ENCODE results near the gene APELA.

The APELA gene, protein sequence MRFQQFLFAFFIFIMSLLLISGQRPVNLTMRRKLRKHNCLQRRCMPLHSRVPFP

DNA sequence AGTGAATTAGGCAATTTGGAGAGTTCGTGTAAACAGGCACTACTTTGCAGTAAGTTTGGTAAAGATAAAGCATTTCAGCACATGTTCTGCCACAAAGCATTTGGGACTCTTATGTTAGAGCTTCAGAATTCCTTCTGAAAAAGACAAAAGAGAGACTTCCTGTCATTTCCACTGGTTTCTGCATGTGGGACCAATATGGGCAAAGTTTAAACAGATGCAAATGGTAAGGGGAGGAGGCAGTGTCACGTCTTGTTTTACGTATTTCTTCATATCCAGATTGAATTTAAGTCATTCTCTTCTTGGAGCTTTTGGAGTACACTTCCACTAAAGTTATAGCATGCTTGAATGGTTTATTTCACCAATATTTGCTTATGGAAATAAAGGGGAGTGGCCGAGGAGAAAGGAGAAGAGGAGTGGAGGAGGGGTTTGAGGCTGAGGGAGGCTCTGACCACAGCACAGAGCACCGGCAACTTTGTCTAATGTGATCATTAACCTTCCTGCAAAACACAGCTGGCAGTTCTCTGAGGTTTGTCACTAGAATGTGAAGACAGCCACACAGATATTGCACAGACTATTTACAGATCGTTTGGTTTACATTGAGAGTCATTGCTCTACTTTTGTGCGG, at the start of gene APELA:
TSS of gene APELA (plus strand) at position 479 of the 625 bp plus-strand sequence. CDS start 154 bp downstream, outside the sequence.
- Mint-ChIP-seq H3K4me3 (no peak within 1 kb of the TSS), H3K4me1 (ENCODE audit: low read depth) (no peaks in the 10 kb centered on the region), H3K27ac (no peak within 1 kb of the TSS), H3K27me3 (no peaks in the 10 kb centered on the region), H3K36me3 (ENCODE audit: low read depth) (no peaks in the 10 kb centered on the region), H3K9me3 (no peaks in the 10 kb centered on the region)

DNA sequence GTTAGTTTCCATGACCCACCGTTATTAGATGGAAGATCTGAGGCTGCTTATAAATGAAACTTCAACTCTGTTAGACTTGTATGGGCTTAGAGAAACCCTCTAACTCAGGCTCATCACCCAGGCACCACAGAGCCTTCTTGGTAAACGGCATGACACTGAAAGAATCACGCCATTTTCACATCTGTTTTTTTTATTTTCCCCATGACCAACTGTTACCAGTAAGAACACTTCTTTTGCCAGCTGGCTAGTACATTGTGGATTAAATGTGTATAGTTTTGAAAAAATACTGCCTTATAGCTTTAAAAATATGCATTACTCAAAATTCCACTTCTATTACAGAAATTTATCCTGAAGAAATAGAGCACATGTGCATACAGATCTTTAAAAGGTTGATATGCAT, 48.0 kb upstream of the APELA start:
- Mint-ChIP-seq H3K27me3 (no peaks in the 10 kb centered on the region), H3K9me3 (no peaks in the 10 kb centered on the region), H3K4me3 (no peak overlapping the region), H3K36me3 (ENCODE audit: low read depth) (no peaks in the 10 kb centered on the region), H3K4me1 (ENCODE audit: low read depth) (no peaks in the 10 kb centered on the region), H3K27ac (no peak overlapping the region)

DNA sequence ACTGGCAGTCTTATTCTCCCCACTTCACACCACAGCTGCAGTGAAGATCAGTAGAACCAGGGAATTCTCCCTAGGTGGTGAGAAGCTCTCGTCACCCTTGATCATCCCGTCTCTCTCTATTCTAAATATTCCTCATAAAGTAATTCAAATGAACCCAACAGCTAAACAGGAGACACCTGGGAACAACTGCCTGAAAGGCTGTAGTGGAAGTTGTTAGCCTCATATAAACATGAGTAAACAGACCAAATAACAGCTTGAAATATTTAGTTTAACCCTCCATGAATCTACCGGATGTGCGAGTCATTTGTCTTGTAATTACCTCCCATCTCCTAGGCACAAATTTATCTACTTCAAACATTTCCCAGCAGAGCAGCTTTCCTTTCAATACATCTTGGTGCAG, 30.4 kb upstream of the APELA start:
- Mint-ChIP-seq H3K27me3 (peaks cover 5% of the 10 kb centered on the region), H3K4me3 (no peak overlapping the region), H3K27ac (no peak overlapping the region), H3K9me3 (no peaks in the 10 kb centered on the region), H3K4me1 (ENCODE audit: low read depth) (no peaks in the 10 kb centered on the region), H3K36me3 (ENCODE audit: low read depth) (no peaks in the 10 kb centered on the region)

DNA sequence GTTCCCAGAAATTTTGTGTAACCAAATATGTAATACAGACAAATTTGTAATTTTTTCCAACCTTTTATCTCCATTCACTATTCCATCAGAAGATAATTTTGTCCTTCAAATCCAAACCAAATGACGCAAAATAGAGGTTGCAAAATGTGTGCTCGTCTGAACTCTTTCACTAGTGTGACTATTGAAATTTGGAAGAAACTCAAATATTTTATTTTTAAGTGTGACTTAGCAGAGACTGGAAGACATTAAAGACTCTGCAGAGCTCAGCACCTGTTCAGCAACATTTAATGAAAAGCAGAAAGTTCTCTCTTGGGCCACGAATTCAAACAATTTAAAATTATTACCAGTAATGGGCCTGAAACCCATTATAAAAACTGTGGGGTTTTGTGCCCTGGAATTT, 30.0 kb upstream of the APELA start:
- H3K4me1 Mint-ChIP-seq (ENCODE audit: low read depth): no peaks in the 10 kb centered on the region
- H3K36me3 Mint-ChIP-seq (ENCODE audit: low read depth): no peaks in the 10 kb centered on the region
- no peaks in the 10 kb centered on the region for H3K9me3 Mint-ChIP-seq
- H3K27me3 Mint-ChIP-seq: peaks cover 5% of the 10 kb centered on the region
- H3K4me3 Mint-ChIP-seq: no peak overlapping the region
- no peak overlapping the region for H3K27ac Mint-ChIP-seq

DNA sequence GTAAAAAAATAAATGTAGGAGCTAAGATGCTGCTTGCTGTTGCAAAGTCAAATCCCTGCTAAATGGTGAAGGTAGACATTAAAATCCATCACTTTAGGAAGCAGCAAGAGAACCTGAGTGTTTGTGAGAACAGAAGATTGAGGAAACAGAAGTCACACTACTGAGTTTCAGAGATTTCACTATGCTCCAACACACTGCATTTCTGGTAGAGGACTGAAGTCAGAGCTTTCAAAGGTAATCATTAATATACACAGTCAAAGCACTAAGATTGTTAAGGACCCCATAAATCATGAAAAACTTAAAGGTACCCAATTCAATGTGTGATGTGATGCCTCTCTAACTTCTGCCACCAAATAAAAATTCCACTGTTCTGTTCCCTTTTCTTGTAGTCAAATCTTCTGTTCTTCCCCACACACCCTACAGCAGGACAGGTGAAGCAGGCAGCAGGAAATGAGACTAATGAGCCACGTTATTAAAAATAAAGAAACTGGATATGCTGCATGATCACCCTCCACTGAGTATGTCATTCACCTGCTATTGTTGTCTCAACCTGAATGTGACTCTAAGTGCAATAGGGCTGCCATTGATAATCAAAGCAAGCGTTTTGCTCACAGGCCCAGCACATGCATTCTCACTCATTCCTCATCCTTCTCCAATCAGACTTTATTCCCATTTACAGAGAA, 28.9 kb upstream of the APELA start:
- Mint-ChIP-seq H3K4me1 (ENCODE audit: low read depth) (no peaks in the 10 kb centered on the region), H3K27ac (no peak overlapping the region), H3K9me3 (no peaks in the 10 kb centered on the region), H3K4me3 (no peak overlapping the region), H3K27me3 (peaks cover 5% of the 10 kb centered on the region), H3K36me3 (ENCODE audit: low read depth) (no peaks in the 10 kb centered on the region)

DNA sequence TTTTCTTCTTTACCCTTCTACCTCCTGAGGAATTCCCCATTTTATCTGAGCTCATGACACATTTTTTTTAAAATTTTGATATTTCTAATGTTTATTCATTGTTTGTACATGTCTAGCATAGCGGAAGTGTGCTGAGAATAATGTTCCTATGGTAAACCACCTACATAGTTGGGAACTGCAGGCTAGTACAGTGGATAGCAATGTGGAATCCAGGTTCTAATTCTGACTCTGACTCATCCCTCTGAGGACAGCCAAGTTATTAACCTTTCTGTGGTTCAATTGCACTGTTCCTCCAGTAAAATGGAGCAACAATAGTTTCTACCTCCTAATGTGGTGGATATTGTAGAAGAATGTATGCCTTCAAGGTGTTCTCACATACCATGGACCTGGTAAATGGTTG, 20.6 kb upstream of the APELA start:
- Mint-ChIP-seq H3K36me3 (ENCODE audit: low read depth) (no peaks in the 10 kb centered on the region), H3K9me3 (no peaks in the 10 kb centered on the region), H3K4me1 (ENCODE audit: low read depth) (no peaks in the 10 kb centered on the region), H3K27me3 (no peaks in the 10 kb centered on the region), H3K27ac (no peak overlapping the region), H3K4me3 (no peak overlapping the region)

DNA sequence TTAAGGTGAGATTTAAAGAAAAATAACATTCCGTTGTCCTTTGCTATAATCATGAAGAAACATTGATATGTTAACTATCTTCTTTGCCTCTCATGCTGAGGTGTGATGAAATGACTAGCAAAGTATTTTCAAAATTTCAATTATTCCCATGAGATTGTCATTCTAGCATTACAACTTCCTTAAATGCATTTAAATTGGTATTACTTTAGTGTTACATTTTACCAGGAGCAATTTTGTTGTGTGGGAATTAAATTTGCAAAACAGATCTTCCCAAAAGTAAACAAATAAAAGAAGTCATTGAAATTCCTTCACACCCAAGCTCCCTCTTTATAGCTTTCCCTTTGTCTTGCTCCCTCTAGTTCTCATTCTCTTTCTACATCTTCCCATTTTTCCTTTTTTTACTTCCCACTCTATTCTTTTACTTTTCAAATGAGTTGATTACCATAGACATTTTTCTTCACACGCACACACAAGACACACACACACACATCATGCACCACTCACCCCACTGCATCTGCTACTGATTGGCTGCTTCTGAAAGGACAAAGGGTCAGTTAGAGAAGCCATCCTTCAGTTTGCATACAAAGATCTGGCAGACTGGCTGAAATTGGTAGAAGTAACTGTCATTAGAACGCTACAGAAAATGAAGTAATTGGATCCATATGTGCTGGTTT, 10.0 kb upstream of the APELA start:
- H3K36me3 Mint-ChIP-seq (ENCODE audit: low read depth): no peaks in the 10 kb centered on the region
- H3K27me3 Mint-ChIP-seq: peaks cover 4% of the 10 kb centered on the region
- no peak overlapping the region for H3K4me3 Mint-ChIP-seq
- peaks cover 6% of the 10 kb centered on the region for H3K9me3 Mint-ChIP-seq
- H3K4me1 Mint-ChIP-seq (ENCODE audit: low read depth): no peaks in the 10 kb centered on the region
- H3K27ac Mint-ChIP-seq: no peak overlapping the region

DNA sequence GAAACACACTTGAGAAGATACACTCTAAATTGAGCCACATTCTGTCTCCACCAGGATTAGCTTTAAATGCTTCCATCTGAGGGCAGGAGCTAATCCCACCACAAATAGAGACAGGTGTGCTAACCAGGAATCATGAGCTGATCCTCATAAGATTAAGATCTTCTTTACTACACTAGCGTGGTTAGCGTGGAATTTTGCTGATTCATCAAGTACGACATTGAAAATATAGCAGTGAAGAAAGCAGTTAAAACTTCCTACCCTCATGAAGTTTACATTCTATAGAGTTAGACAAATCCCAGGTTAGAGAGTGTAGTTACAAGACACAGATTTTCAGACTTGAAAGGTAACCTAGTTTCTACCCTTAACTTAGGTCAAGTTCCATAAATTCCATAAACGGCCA, 5.3 kb upstream of the APELA start:
- H3K4me1 Mint-ChIP-seq (ENCODE audit: low read depth): no peaks in the 10 kb centered on the region
- no peak overlapping the region for H3K27ac Mint-ChIP-seq
- H3K4me3 Mint-ChIP-seq: no peak overlapping the region
- H3K9me3 Mint-ChIP-seq: peaks cover 6% of the 10 kb centered on the region
- H3K27me3 Mint-ChIP-seq: peaks cover 4% of the 10 kb centered on the region
- no peaks in the 10 kb centered on the region for H3K36me3 Mint-ChIP-seq (ENCODE audit: low read depth)

DNA sequence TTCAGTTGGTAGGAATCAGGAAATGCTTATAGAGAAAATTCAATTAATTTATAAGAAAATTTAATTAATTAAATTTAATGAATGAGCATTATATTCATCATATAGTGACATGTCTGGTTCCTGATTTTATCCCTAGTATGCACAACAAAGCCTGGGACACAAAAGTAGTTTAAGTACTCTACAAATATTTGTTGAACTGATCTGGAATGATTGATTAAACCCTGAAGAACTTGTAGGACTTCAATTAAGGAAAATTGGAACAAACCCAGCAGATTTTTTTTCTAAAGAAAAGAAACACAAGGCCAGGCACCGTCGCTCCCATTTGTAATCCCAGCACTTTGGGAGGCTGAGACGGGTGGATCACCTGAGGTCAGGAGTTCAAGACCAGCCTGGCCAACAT, 4.5 kb upstream of the APELA start:
- Mint-ChIP-seq H3K4me1 (ENCODE audit: low read depth) (no peaks in the 10 kb centered on the region), H3K4me3 (no peak overlapping the region), H3K9me3 (peaks cover 6% of the 10 kb centered on the region), H3K27me3 (peaks cover 4% of the 10 kb centered on the region), H3K36me3 (ENCODE audit: low read depth) (no peaks in the 10 kb centered on the region), H3K27ac (no peak overlapping the region)

DNA sequence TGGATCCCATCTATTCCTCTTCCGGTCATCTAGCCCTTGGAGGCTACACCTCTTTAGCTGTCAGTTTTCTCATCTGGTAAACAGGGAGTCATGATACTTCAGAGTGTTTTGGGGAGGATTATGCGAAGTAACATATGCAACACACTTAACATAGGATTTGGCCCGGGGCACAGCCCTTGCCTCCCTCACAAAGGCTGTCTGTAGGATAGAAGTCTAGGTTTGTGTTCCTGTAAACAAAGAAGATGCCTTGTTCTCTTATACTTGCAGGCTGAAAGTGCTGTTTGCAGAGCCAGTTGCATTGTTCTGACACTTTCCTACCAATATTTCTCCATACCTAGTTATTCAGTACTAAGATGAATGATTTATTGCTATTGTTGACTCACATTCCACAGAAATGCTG, 2.2 kb upstream of the APELA start:
- Mint-ChIP-seq H3K9me3 (peaks cover 6% of the 10 kb centered on the region), H3K27ac (no peak overlapping the region), H3K4me1 (ENCODE audit: low read depth) (no peaks in the 10 kb centered on the region), H3K27me3 (no peaks in the 10 kb centered on the region), H3K4me3 (no peak overlapping the region), H3K36me3 (ENCODE audit: low read depth) (no peaks in the 10 kb centered on the region)

DNA sequence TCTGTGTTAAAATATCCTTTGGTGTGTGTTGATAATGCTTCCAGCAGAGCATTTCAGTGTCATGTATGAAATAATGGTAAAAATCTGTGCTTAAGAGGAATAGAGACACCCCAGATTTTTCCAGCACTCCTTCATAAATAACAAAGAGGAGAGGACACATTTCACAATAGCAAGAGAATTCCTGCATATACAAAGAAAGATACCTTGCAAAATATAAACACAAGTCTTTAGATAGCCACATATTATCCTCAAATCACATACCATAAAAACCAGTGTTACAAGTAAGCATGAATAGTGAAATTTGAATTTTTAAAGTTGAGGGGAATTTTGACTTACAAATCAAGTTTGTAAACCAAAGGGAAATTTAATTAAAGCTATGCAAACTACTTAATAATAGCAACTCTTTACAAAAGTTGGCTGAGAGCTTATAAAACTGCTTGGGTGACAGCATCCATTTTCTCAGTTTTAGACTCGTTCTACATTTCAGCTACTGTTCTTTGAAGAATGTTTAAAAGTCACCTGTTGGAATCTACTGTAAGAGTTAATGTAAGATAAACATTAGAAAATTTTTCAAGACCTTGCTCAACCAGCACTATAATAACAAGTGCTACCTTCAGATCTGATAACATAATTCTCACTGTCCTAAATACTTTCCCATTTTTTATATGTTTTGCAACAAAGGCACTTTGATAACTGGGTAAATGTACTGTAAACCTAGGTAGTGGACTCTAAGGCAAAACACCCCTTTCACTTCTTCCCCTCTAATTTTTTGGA, 3.7 kb downstream of the APELA start:
- H3K4me3 Mint-ChIP-seq: no peak overlapping the region
- H3K4me1 Mint-ChIP-seq (ENCODE audit: low read depth): no peaks in the 10 kb centered on the region
- no peaks in the 10 kb centered on the region for H3K36me3 Mint-ChIP-seq (ENCODE audit: low read depth)
- no peak overlapping the region for H3K27ac Mint-ChIP-seq
- no peaks in the 10 kb centered on the region for H3K9me3 Mint-ChIP-seq
- H3K27me3 Mint-ChIP-seq: peaks cover 8% of the 10 kb centered on the region

DNA sequence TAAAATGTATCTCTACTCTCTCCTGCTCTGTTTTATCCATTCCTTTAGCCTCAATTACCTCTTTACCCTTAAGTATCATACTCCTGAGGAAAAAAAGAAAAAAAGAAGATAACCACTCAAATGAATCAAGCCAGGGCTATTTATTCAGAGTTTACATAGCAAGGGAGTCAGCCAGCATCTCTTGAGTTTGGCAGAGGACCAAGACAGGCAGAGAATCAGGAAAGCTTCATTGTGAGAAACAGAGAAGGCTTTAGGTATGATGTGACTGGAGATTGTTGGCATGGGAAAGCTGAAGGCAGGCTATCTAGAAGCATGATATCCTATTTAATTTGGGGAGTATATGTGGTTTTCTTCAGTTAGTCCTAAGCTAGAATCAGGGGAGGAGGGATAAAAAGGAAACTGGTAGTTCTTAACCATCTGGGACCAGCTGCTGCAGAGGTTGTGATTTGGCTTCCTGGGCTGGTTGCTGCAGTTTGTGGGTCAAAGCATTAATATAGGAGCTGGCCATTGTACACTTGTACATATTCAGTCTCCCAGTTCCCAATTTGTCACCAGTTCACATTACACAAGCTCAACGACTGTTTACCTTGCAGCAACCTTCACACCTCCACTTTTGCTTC, 11.2 kb downstream of the APELA start:
- Mint-ChIP-seq H3K27me3 (peaks cover 9% of the 10 kb centered on the region), H3K36me3 (ENCODE audit: low read depth) (no peaks in the 10 kb centered on the region), H3K27ac (no peak overlapping the region), H3K4me3 (no peak overlapping the region), H3K4me1 (ENCODE audit: low read depth) (no peaks in the 10 kb centered on the region), H3K9me3 (no peaks in the 10 kb centered on the region)

DNA sequence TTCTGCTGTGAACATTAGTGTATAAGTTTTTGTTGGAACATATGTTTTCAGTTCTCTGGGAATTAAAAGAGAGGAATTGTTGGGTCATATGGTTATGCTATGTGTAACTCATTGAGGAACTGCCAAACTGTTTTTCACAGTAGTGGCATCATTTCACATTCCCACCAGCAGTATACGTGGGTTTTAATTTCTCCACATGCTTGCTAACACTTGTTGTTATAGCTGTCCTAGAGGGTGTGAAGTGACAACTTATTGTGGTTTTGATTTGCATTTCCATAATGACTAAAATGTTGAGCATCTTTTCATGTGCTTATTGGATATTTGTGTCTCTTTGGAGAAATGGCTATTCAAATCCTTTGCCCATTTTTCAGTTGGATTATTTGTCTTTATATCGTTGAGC, 13.7 kb downstream of the APELA start:
- no peaks in the 10 kb centered on the region for H3K36me3 Mint-ChIP-seq (ENCODE audit: low read depth)
- H3K9me3 Mint-ChIP-seq: no peaks in the 10 kb centered on the region
- peaks cover 7% of the 10 kb centered on the region for H3K27me3 Mint-ChIP-seq
- no peaks in the 10 kb centered on the region for H3K4me1 Mint-ChIP-seq (ENCODE audit: low read depth)
- H3K4me3 Mint-ChIP-seq: no peak overlapping the region
- H3K27ac Mint-ChIP-seq: no peak overlapping the region

DNA sequence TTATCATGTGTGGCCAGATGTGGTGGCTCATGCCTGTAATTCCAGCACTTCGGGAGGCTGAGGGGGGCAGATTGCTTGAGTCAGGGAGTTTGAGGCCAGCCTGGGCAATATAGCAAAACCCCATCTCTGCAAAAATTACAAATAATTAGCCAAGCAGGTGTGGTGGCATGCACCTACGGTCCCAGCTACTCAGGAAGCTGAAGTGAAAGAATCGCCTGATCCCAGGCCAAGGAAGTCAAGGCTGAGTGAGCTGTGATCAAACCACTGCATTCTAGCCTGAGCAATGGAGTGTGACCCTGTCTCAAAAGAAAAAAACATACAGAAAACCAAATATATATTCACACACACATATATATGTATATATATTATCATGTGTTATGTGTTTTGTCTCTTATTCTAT, 15.0 kb downstream of the APELA start:
- Mint-ChIP-seq H3K9me3 (no peaks in the 10 kb centered on the region), H3K36me3 (ENCODE audit: low read depth) (no peaks in the 10 kb centered on the region), H3K4me3 (no peak overlapping the region), H3K27ac (no peak overlapping the region), H3K4me1 (ENCODE audit: low read depth) (no peaks in the 10 kb centered on the region), H3K27me3 (peaks cover 7% of the 10 kb centered on the region)

DNA sequence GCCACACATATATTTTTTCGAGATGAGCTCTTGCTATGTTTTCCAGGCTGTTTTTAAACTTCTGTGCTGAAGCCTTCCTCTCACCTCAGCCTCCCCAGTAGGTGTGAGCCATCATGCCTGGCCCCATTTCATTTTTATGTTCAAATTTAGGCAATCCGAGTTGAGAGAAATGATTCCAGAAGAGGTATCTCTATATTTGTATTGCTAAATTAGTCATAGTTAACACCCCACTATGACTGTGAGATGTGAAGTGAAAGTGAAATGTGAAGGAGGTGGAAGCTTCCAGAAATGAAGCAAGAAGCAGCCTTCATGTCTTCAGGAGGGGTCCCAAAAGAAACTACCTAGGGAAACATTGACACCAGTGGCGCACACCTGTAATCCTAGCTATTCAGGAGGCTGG, 17.7 kb downstream of the APELA start:
- Mint-ChIP-seq H3K36me3 (ENCODE audit: low read depth) (no peaks in the 10 kb centered on the region), H3K27me3 (peaks cover 7% of the 10 kb centered on the region), H3K4me3 (no peak overlapping the region), H3K27ac (no peak overlapping the region), H3K4me1 (ENCODE audit: low read depth) (no peaks in the 10 kb centered on the region), H3K9me3 (no peaks in the 10 kb centered on the region)
